Sigmoid colon (tissue), 4 donors: Measurements from ENCODE around the gene ANGEL2.

Source experiments
- EP300 ChIP-seq, 4 donors: sonication (generic); formaldehyde crosslinking; IDR thresholded peaks; one replicate each; pipeline ENCODE4 v1.6.1; 2017; ENCODE audit warnings: antibody characterized with exemption in 4 of 4
- POLR2A ChIP-seq, 2 donors: fragments of 450-650 bp; IDR thresholded peaks; one replicate each; pipeline ENCODE4 v1.6.1; 2016; ENCODE audit warnings: antibody characterized with exemption in 2 of 2, mild to moderate bottlenecking in 2 of 2, moderate library complexity in 2 of 2
- POLR2AphosphoS5 ChIP-seq, 4 donors: sonication (generic); formaldehyde crosslinking; IDR thresholded peaks; one replicate each; pipeline ENCODE4 v1.6.1; 2017; ENCODE audit warnings: antibody characterized with exemption in 4 of 4
- TF ChIP-seq, protein P1 (sequence below), 4 experiments: fragments of 450-650 bp in 3 of 4; fragments of 200-600 bp in 1 of 4; IDR thresholded peaks; one replicate each; pipeline ENCODE4 v1.5.1; 2016 to 2019; ENCODE audit warnings: antibody characterized with exemption in 4 of 4, mild to moderate bottlenecking in 3 of 4, moderate library complexity in 2 of 4

DNA sequence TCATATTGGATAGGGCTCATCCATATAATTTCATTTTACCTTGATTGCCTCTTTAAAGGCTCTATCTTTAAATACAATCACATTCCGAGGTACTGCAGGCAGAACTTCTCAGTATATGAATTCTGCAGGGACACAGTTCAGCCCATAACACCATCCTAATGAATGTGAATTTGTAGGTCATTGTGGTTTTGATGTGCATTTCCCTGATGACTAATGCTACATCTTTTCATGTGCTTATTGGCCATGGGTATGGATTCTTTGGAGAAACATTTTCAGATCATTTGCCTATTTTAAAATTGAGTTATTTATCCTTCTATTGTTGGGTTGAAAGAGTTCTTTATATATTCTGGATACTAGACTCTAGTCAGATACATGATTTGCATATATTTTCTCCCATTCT is 25.8 kb upstream of the ANGEL2 start:
- TF ChIP-seq POLR2A (IDR thresholded peaks at IDR 0.05): no peak
- TF ChIP-seq, protein P1, sequence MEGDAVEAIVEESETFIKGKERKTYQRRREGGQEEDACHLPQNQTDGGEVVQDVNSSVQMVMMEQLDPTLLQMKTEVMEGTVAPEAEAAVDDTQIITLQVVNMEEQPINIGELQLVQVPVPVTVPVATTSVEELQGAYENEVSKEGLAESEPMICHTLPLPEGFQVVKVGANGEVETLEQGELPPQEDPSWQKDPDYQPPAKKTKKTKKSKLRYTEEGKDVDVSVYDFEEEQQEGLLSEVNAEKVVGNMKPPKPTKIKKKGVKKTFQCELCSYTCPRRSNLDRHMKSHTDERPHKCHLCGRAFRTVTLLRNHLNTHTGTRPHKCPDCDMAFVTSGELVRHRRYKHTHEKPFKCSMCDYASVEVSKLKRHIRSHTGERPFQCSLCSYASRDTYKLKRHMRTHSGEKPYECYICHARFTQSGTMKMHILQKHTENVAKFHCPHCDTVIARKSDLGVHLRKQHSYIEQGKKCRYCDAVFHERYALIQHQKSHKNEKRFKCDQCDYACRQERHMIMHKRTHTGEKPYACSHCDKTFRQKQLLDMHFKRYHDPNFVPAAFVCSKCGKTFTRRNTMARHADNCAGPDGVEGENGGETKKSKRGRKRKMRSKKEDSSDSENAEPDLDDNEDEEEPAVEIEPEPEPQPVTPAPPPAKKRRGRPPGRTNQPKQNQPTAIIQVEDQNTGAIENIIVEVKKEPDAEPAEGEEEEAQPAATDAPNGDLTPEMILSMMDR (IDR thresholded peaks at IDR 0.05): no peak
- no peak for TF ChIP-seq EP300 (IDR thresholded peaks at IDR 0.05)
- TF ChIP-seq POLR2AphosphoS5 (IDR thresholded peaks at IDR 0.05): no peak
